GM19238 (cell line): Measurements from ENCODE around the gene TCHHL1.
A peak's percentile ranks its signal among the peaks of the same experiment; 100 is the strongest.

ENCODE experiments used
- DNase-seq: peaks from one replicate; pipeline ENCODE4 v3.0.0; 2011; ENCODE audit warnings: low spot score; ENCODE audit not compliant: insufficient read length

TCHHL1 gene

GRCh38 chr1:152039461-152039860 lies 49.4 kb downstream of the TCHHL1 start:
- no peak for DNase-seq

GRCh38 chr1:152038871-152039270 lies 50.0 kb downstream of the TCHHL1 start:
- DNase-seq: no peak

- DNase-seq: peak; percentile 47
Measured at GRCh38 chr1:152036267-152037216, 52.3 kb downstream of the TCHHL1 start, which contains the start of gene S100A11. TSS of gene S100A11 (minus strand) at chr1:152037004. CDS start at chr1:152036915, 89 bp downstream.

GRCh38 chr1:152035539-152036266 lies 53.2 kb downstream of the TCHHL1 start:
- no peak for DNase-seq

GRCh38 chr1:152034654-152035538 lies 54.0 kb downstream of the TCHHL1 start:
- DNase-seq: peak; percentile 66

- no peak for DNase-seq
Measured at GRCh38 chr1:152034324-152034653, 54.6 kb downstream of the TCHHL1 start.
